Measurements from ENCODE around the gene S100A14.

The S100A14 gene

DNA sequence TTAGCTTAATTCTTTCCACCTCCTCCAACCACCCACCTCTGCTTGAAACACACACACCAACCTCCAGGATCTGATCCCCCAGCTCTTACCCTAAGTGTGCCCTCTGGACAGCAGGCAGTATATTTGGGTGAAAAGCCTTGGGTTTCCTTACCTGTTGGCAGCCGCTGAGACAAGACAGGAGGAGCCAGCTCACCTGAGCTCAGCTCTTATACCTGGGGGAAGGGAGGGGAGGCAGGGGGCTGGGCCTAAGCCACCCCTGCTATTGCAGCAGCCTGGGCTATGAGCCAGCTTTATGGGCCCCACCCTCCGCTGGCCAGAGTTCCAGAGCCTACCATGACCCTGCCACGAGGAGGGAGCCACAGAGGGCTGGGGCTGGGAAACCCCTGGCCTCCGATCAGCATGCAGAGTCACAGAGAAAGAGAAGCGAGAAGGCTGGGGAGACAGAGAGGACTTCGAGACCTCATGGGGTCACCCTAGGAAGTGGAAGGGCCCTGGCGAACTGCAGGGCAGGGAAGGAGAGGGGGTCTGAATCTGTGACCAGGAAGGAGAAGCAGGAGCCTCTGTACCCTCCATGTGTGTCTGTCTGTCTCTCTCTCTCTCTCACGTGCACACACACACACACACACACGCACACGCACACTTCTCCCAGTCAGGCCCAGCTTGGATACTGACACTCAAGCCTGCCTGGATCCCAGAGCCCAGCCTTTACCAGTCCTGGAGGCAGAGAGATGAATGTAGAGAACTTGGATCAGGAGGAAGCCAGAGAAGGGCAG is at the start of gene S100A14:
Gene S100A14, minus strand, starts transcription at position 182 of the 773 bp plus-strand sequence. CDS start 467 bp downstream, outside the sequence.
- no peak for DNase-seq (ENCODE audit: low read depth)
- no peak within 1 kb of the TSS for H3K4me3 ChIP-seq (ENCODE audit: low read length)
- TF ChIP-seq, protein P1, sequence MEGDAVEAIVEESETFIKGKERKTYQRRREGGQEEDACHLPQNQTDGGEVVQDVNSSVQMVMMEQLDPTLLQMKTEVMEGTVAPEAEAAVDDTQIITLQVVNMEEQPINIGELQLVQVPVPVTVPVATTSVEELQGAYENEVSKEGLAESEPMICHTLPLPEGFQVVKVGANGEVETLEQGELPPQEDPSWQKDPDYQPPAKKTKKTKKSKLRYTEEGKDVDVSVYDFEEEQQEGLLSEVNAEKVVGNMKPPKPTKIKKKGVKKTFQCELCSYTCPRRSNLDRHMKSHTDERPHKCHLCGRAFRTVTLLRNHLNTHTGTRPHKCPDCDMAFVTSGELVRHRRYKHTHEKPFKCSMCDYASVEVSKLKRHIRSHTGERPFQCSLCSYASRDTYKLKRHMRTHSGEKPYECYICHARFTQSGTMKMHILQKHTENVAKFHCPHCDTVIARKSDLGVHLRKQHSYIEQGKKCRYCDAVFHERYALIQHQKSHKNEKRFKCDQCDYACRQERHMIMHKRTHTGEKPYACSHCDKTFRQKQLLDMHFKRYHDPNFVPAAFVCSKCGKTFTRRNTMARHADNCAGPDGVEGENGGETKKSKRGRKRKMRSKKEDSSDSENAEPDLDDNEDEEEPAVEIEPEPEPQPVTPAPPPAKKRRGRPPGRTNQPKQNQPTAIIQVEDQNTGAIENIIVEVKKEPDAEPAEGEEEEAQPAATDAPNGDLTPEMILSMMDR (conservative IDR thresholded peaks at IDR 0.05; ENCODE audit: low read depth, low read length): no peak

DNA sequence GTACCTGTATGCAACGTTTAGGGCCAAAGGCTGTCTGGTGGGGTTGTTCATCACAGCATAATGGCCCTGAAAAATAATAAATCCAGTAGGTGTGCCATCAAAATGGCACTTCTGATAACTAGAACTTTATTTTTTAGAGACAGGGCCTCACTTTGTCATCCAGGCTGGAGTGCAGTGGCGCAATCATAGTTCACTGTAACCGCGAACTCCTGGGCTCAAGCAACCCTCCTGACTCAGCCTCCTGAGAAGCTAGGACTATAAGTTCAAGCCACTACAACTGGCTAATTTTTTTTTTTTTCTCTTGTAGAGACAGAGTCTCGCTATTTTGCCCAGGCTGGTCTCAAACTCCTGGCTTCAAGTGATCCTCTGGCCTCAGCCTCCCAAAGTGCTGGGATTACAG is 47.1 kb upstream of the S100A14 start:
- TF ChIP-seq, protein P1 (conservative IDR thresholded peaks at IDR 0.05; ENCODE audit: low read depth, low read length): no peak
- no peak for DNase-seq (ENCODE audit: low read depth)
- no peak overlapping the region for H3K4me3 ChIP-seq (ENCODE audit: low read length)

- H3K4me3 ChIP-seq (ENCODE audit: low read length): no peak overlapping the region
- TF ChIP-seq, protein P1 (conservative IDR thresholded peaks at IDR 0.05; ENCODE audit: low read depth, low read length): no peak
- no peak for DNase-seq (ENCODE audit: low read depth)
Measured at GRCh38 chr1:153662269-153662668, 46.1 kb upstream of the S100A14 start.

GRCh38 chr1:153661111-153661708 is 45.1 kb upstream of the S100A14 start:
- TF ChIP-seq, protein P1 (conservative IDR thresholded peaks at IDR 0.05; ENCODE audit: low read depth, low read length): no peak
- H3K4me3 ChIP-seq (ENCODE audit: low read length): no peak overlapping the region
- no peak for DNase-seq (ENCODE audit: low read depth)

GRCh38 chr1:153659656-153660055 is 43.5 kb upstream of the S100A14 start:
- TF ChIP-seq, protein P1 (conservative IDR thresholded peaks at IDR 0.05; ENCODE audit: low read depth, low read length): no peak
- peak overlapping the region; percentile 90 for H3K4me3 ChIP-seq (ENCODE audit: low read length)

DNA sequence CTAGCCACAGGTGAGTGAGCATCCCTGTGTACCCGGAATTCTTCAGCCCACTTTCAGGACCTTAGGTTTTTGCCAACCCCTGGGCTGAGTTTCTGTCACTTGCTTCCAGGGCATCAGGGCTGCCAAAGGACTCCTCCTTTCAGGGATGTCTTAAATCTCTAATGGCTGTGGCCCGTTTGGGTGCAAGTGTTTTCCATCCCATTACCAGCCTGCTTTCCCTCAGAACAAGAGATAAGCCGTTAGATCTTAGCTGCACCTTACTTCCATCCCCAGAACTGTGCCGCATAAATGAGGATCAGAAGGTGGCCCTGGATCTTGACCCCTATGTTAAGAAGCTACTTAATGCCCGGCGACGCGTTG is 43.0 kb upstream of the S100A14 start:
- TF ChIP-seq, protein P1 (conservative IDR thresholded peaks at IDR 0.05; ENCODE audit: low read depth, low read length): no peak
- no peak for DNase-seq (ENCODE audit: low read depth)
- H3K4me3 ChIP-seq (ENCODE audit: low read length): peak overlapping the region; percentile 90

More at GRCh38 chr1:153659656-153660055, 43.5 kb upstream of the S100A14 start:
- no peak for DNase-seq (ENCODE audit: low read depth)
